Panc1 (cell line): Measurements from ENCODE around the gene EFCAB8. TPM values are rescaled to one million over a fixed set of nuclear protein-coding genes. Genes with fewer than 3 reads are reported as not detected.

ENCODE experiments used
- ATAC-seq: fragments of 200-7000 bp; cut with Tn5 transposase; 2 replicates; pipeline ENCODE4 v1.9.1; 2020; ENCODE audit warnings: mild to moderate bottlenecking, moderate library complexity
- Bru-seq: library from RNA; stranded (reverse); fragments of 400-500 nt; gene quantifications from one replicate; lab custom pipeline; 2021; lab: Mats Ljungman, UMichigan
- BruChase-seq, 2 experiments: library from RNA; stranded (reverse); fragments of 400-500 nt; gene quantifications; one replicate each; lab custom pipeline; 2021; lab: Mats Ljungman, UMichigan
- BruUV-seq: library from RNA; stranded (reverse); fragments of 400-500 nt; replicated peaks from 2 replicates; lab custom pipeline; 2021; lab: Mats Ljungman, UMichigan
- CTCF ChIA-PET: fragments of 300-600 bp; sonication (Branson Sonifier 250); formaldehyde crosslinking; loops from one replicate; lab custom pipeline; 2022; ENCODE audit warnings: antibody characterized with exemption; lab: Charles Lee
- POLR2A ChIA-PET: fragments of 300-600 bp; sonication (Branson Sonifier 250); formaldehyde crosslinking; loops from one replicate; lab custom pipeline; 2022; ENCODE audit warnings: antibody characterized with exemption; lab: Charles Lee
- DNase-seq: peaks from one replicate; pipeline ENCODE4 v3.0.0-alpha.2; 2010; ENCODE audit warnings: low read depth, low spot score
- H3K27ac ChIP-seq: 2 replicates; pipeline ENCODE4 v1.5.1; 2011; ENCODE audit warnings: mild to moderate bottlenecking, low read length, inconsistent platforms
- H3K27me3 ChIP-seq: fragments of 200-500 bp; sonication (Bioruptor generic); 2 replicates; pipeline ENCODE4 v1.6.0; 2014; ENCODE audit warnings: low read length, inconsistent platforms; ENCODE audit not compliant: control insufficient read depth, insufficient read depth
- H3K36me3 ChIP-seq: fragments of 200-500 bp; sonication (Bioruptor generic); 2 replicates; pipeline ENCODE4 v1.5.1; 2014; ENCODE audit warnings: inconsistent platforms, mild to moderate bottlenecking, low read length, moderate library complexity; ENCODE audit not compliant: control insufficient read depth, insufficient read depth
- H3K4me1 ChIP-seq: 2 replicates; pipeline ENCODE4 v1.5.1; 2011; ENCODE audit warnings: inconsistent platforms, mild to moderate bottlenecking, low read length, moderate library complexity; ENCODE audit not compliant: control insufficient read depth, insufficient read depth
- H3K4me3 ChIP-seq, 2 experiments: 2 replicates each; pipeline ENCODE4 v1.5.1; 2011 to 2012; ENCODE audit warnings: low read depth in 2 of 2, low read length in 2 of 2, mild to moderate bottlenecking in 2 of 2, inconsistent platforms in 1 of 2, moderate library complexity in 1 of 2
- H3K9me3 ChIP-seq: fragments of 200-500 bp; sonication (Bioruptor generic); 2 replicates; pipeline ENCODE4 v1.5.1; 2014; ENCODE audit warnings: low read depth, mild to moderate bottlenecking, inconsistent platforms, low read length, moderate library complexity; ENCODE audit not compliant: control insufficient read depth, insufficient read depth
- CTCF ChIP-seq: fragments of 450-650 bp; IDR thresholded peaks from 2 replicates; pipeline ENCODE4 v1.5.1; 2017; ENCODE audit warnings: mild to moderate bottlenecking
- POLR2AphosphoS5 ChIP-seq: IDR thresholded peaks from 2 replicates; pipeline ENCODE4 v1.6.1; 2012; ENCODE audit warnings: mild to moderate bottlenecking, low read depth, low read length, moderate library complexity
- REST ChIP-seq, 2 experiments: IDR thresholded peaks; 2 replicates each; pipeline ENCODE4 v1.6.1; 2011 to 2012; ENCODE audit warnings: low read depth in 2 of 2, control low read depth in 1 of 2, low read length in 1 of 2, mild to moderate bottlenecking in 1 of 2, moderate library complexity in 1 of 2; ENCODE audit not compliant: insufficient read depth in 1 of 2
- SIN3A ChIP-seq: IDR thresholded peaks from 2 replicates; pipeline ENCODE4 v1.6.1; 2012; ENCODE audit warnings: low read depth, mild to moderate bottlenecking, low read length, moderate library complexity, borderline replicate concordance; ENCODE audit not compliant: insufficient read depth
- TCF7L2 ChIP-seq: IDR thresholded peaks from 2 replicates; pipeline ENCODE4 v1.6.1; 2011; ENCODE audit warnings: mild to moderate bottlenecking, low read depth, low read length, inconsistent platforms
- in situ Hi-C: cut with HindIII; loops from 2 replicates; pipeline ENCODE4 v1.10.0; 2016; ENCODE audit warnings: low sequenced_read_pairs, low pct_unique_long_range_greater_than_20kb
- intact Hi-C: fragments of 100-400 bp; cut with micrococcal nuclease; formaldehyde crosslinking; loops from one replicate; pipeline ENCODE4 v1.10.0; 2022; ENCODE audit not compliant: unreplicated experiment
- long read RNA-seq: library from polyadenylated mRNA; unstranded; transcript quantifications from one replicate; pipeline ENCODE4 v2.0.0, GENCODE V29; 2021; ENCODE audit not compliant: unreplicated experiment
- polyA plus RNA-seq: library from polyadenylated mRNA; unstranded; fragments of >200 nt; gene quantifications from one replicate; pipeline ENCODE4 v1.2.1, GENCODE V29; 2012; ENCODE audit warnings: missing spikeins; ENCODE audit not compliant: insufficient read length
- total RNA-seq: library from RNA; stranded (reverse); gene quantifications from one replicate; pipeline ENCODE4 v1.2.1, GENCODE V29; 2021; ENCODE audit not compliant: unreplicated experiment

EFCAB8 gene
- 1.1 TPM for total RNA-seq
- polyA plus RNA-seq, result 0.36 TPM
- percentile 47 among the genes with signal in this experiment for Bru-seq, nascent RNA
- percentile 45 among the genes with signal in this experiment for BruChase-seq, experiment 1, labeled RNA remaining after a 2-hour chase
- BruChase-seq, experiment 2, labeled RNA remaining after a 6-hour chase, result percentile 45 among the genes with signal in this experiment
- long read RNA-seq, result 0 reads

- POLR2A ChIA-PET, result no interaction called here
- no peaks in the 10 kb centered on the region for H3K4me1 ChIP-seq
- CTCF ChIA-PET, result no interaction called here
- no peaks in the 10 kb centered on the region for H3K36me3 ChIP-seq
- H3K27me3 ChIP-seq, result no peaks in the 10 kb centered on the region
- intact Hi-C loops, result no loop called here
- TF ChIP-seq TCF7L2 (no peak), POLR2AphosphoS5 (no peak), SIN3A (no peak), CTCF (no peak), REST (IDR thresholded peaks at IDR 0.05; ENCODE audit: insufficient read depth in 1 of 2, low read depth in 2 of 2, low read length in 1 of 2) (no peak)
- no peak within 1 kb of the TSS for H3K4me3 ChIP-seq
- ATAC-seq (no peak), DNase-seq (no peak)
- H3K9me3 ChIP-seq, result no peaks in the 10 kb centered on the region
- BruUV-seq, result no TSS peak
- H3K27ac ChIP-seq, result no peak within 1 kb of the TSS
- in situ Hi-C loops, result no loop called here
These were observed at the start of gene EFCAB8 for GRCh38 chr20:32858701-32859372. EFCAB8 (plus strand) TSS chr20:32858923; CDS start chr20:32863793, 4,870 bp downstream.

DNA sequence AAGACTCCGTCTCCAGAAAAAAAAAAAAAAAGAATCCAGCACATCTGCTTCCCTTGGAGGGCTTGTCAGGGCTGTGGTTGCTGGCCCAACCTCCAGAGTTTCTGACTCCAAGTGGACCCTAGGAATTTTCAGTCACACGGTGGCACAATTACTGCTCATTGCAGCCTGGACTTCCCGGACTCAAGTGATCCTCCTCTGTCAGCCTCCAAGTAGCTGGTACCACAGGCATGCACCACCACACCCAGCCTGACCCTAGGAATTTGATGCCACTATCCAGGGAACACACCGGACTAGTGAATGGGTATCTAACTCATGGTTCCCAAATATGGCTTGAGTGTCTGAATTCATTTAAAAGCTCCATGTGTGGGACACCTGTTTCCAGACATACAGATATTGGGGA, 48.8 kb upstream of the EFCAB8 start:
- H3K4me1 ChIP-seq, result no peaks in the 10 kb centered on the region
- ChIA-PET CTCF (no interaction called here), POLR2A (no interaction called here)
- DNase-seq (no peak), ATAC-seq (no peak)
- no peak for TF ChIP-seq SIN3A
- TF ChIP-seq CTCF, result no peak
- TF ChIP-seq REST (IDR thresholded peaks at IDR 0.05; ENCODE audit: insufficient read depth in 1 of 2, low read depth in 2 of 2, low read length in 1 of 2), result no peak
- TF ChIP-seq POLR2AphosphoS5, result no peak
- TF ChIP-seq TCF7L2, result no peak
- H3K27me3 ChIP-seq, result no peaks in the 10 kb centered on the region
- BruUV-seq, result no TSS peak
- no peak overlapping the region for H3K4me3 ChIP-seq
- no peaks in the 10 kb centered on the region for H3K9me3 ChIP-seq
- in situ Hi-C loops, result no loop called here
- H3K36me3 ChIP-seq, result no peaks in the 10 kb centered on the region
- no peak overlapping the region for H3K27ac ChIP-seq
- intact Hi-C loops, result no loop called here
